Measurements from ENCODE around the gene MVB12B.

DNA sequence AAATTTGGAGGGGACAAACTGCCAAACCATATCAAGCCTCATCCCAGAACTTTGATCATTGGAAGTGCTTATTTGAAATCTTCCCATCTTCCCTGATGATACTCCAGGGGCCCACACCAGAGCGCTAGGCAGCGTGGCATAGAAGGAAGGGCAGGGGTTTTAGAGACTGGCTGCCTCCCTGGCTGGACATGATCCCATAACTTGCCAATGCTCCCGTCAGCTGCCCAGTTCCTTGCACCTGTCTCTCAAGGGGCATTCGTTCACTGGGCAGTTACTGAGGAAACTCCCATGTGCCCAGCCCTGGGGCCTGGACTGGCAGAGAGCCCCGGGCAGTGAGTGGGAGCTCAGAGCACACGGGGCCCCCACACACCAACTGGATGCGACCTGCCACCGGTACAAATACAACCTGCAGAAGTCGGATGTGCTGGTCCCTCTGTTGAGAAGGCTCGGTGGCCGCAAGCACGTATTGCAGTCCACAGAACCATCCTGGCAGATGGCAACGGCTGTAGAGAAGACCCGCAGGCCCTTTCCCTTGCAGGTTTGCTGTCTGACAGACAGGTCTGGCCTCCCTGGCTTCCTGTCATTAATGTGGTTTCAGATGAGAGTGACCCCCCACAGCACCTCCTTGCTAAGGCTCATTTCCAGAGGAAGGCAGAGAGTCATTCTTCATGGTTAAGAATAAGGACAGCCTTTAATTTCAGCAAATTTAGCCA lies 122.4 kb downstream of the MVB12B start:
- no peak for TF ChIP-seq CTCF (IDR thresholded peaks at IDR 0.05)
- TF ChIP-seq POLR2A (IDR thresholded peaks at IDR 0.05) = no peak
